ENCODE data around the gene MYBPH. TPM values are rescaled to one million over a fixed set of nuclear protein-coding genes. Genes with fewer than 3 reads are reported as not detected.
A peak's percentile ranks its signal among the peaks of the same experiment; 100 is the strongest.

MYBPH gene
- total RNA-seq, 1 donor from 2014 or later = not detected

- ATAC-seq (no peak), DNase-seq (ENCODE audit: low spot score) (no peak)
- intact Hi-C loops (cut with DNase I) = no loop called here
Observed at GRCh38 chr1:203182387-203182953, 6.8 kb upstream of the MYBPH start.

- no peak for DNase-seq (ENCODE audit: low spot score)
- no peak for ATAC-seq
- intact Hi-C loops (cut with DNase I) = no loop called here
Observed at GRCh38 chr1:203181586-203182386, 6.2 kb upstream of the MYBPH start.

- DNase-seq (ENCODE audit: low spot score) (no peak), ATAC-seq (no peak)
- intact Hi-C loops (cut with DNase I) = no loop called here
Observed at GRCh38 chr1:203180611-203181330, 5.1 kb upstream of the MYBPH start.

GRCh38 chr1:203179667-203180005, 4.0 kb upstream of the MYBPH start:
- DNase-seq (ENCODE audit: low spot score) (no peak), ATAC-seq (no peak)
- intact Hi-C loops (cut with DNase I) = no loop called here

- ATAC-seq = no peak
- intact Hi-C loops (cut with DNase I) = no loop called here
- no peak for DNase-seq (ENCODE audit: low spot score)
Observed at GRCh38 chr1:203178821-203179666, 3.4 kb upstream of the MYBPH start.

GRCh38 chr1:203178083-203178482, 2.5 kb upstream of the MYBPH start:
- DNase-seq (ENCODE audit: low spot score) (no peak), ATAC-seq (no peak)
- intact Hi-C loops (cut with DNase I) = no loop called here

GRCh38 chr1:203177470-203178039, 1.9 kb upstream of the MYBPH start:
- intact Hi-C loops (cut with DNase I) = no loop called here
- DNase-seq (ENCODE audit: low spot score) = no peak
- no peak for ATAC-seq

GRCh38 chr1:203177036-203177405, 1.4 kb upstream of the MYBPH start:
- ATAC-seq (no peak), DNase-seq (ENCODE audit: low spot score) (no peak)
- intact Hi-C loops (cut with DNase I) = no loop called here

- intact Hi-C loops (cut with DNase I) = no loop called here
- no peak for DNase-seq (ENCODE audit: low spot score)
- no peak for ATAC-seq
Observed at GRCh38 chr1:203176273-203177035, 828 bp upstream of the MYBPH start.

GRCh38 chr1:203175827-203176241, 208 bp upstream of the MYBPH start:
- ATAC-seq = peak; percentile 47
- DNase-seq (ENCODE audit: low spot score) = no peak
- intact Hi-C loops (cut with DNase I) = no loop called here

GRCh38 chr1:203174324-203174985, 1.2 kb downstream of the MYBPH start:
- DNase-seq (ENCODE audit: low spot score) (no peak), ATAC-seq (no peak)
- intact Hi-C loops (cut with DNase I) = no loop called here

GRCh38 chr1:203173566-203173965, 2.1 kb downstream of the MYBPH start:
- DNase-seq (ENCODE audit: low spot score) (no peak), ATAC-seq (no peak)
- intact Hi-C loops (cut with DNase I) = no loop called here

GRCh38 chr1:203173011-203173555, 2.5 kb downstream of the MYBPH start:
- intact Hi-C loops (cut with DNase I) = no loop called here
- no peak for ATAC-seq
- DNase-seq (ENCODE audit: low spot score) = no peak

GRCh38 chr1:203172184-203173010, 3.2 kb downstream of the MYBPH start:
- ATAC-seq (no peak), DNase-seq (ENCODE audit: low spot score) (no peak)

GRCh38 chr1:203171341-203172183, 4.1 kb downstream of the MYBPH start:
- intact Hi-C loops (cut with DNase I) = no loop called here
- ATAC-seq = no peak
- DNase-seq (ENCODE audit: low spot score) = no peak

More at GRCh38 chr1:203172184-203173010, 3.2 kb downstream of the MYBPH start:
- intact Hi-C loops (cut with DNase I) = no loop called here

All from sciatic nerve (tissue), 2 donors.